Esophagus muscularis mucosa (tissue), 3 donors: ENCODE measurements around the gene SYMPK.

ENCODE experiments used
- POLR2AphosphoS5 ChIP-seq, 2 donors: sonication (generic); formaldehyde crosslinking; IDR thresholded peaks; one replicate each; pipeline ENCODE4 v1.6.1; 2017; ENCODE audit warnings: antibody characterized with exemption in 2 of 2
- TF ChIP-seq, protein P1 (sequence below), 3 experiments: fragments of 200-600 bp in 2 of 3; fragments of 450-650 bp in 1 of 3; sonication (generic) in 2 of 3; IDR thresholded peaks; one replicate each; pipeline ENCODE4 v1.5.1; 2017 to 2019; ENCODE audit warnings: antibody characterized with exemption in 3 of 3, mild to moderate bottlenecking in 2 of 3, moderate library complexity in 1 of 3

DNA sequence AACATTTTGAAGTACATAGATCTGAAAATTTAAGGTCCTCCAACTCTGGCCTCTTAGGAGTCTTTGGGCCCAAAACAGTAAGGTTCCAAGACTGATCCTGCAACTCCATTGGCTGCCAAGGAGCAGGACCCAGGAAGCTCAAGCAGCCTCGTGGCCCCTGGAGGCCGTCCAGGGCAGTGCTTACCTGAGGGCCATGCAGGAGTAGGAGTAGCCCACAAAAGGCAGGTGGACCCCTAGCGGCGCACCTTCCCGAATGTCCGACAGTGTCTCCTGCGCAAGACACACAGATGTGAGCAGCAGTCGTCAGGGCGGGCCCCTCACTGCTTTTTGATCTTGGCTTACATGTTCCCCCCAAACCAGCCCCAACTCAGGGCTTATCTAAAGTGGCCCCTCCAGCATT lies 88.2 kb downstream of the SYMPK start:
- TF ChIP-seq, protein P1, sequence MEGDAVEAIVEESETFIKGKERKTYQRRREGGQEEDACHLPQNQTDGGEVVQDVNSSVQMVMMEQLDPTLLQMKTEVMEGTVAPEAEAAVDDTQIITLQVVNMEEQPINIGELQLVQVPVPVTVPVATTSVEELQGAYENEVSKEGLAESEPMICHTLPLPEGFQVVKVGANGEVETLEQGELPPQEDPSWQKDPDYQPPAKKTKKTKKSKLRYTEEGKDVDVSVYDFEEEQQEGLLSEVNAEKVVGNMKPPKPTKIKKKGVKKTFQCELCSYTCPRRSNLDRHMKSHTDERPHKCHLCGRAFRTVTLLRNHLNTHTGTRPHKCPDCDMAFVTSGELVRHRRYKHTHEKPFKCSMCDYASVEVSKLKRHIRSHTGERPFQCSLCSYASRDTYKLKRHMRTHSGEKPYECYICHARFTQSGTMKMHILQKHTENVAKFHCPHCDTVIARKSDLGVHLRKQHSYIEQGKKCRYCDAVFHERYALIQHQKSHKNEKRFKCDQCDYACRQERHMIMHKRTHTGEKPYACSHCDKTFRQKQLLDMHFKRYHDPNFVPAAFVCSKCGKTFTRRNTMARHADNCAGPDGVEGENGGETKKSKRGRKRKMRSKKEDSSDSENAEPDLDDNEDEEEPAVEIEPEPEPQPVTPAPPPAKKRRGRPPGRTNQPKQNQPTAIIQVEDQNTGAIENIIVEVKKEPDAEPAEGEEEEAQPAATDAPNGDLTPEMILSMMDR (IDR thresholded peaks at IDR 0.05) = no peak
- no peak for TF ChIP-seq POLR2AphosphoS5 (IDR thresholded peaks at IDR 0.05)
